Activated naive CD4-positive, alpha-beta T cell treated with anti-CD3 and anti-CD28 coated beads, Interleukin-2, amount 10 ng/mL, durations not matched to agents 7 days and 5 days (primary cell): ENCODE data around the gene MAPK1IP1L.
A peak's percentile ranks its signal among the peaks of the same experiment; 100 is the strongest.
"Not testable (repeated sequence)": the region's sequence is repeated elsewhere in the genome, so short reads cannot be mapped to it uniquely, and the experiment has no call there.

ENCODE experiments used
- CTCF ChIA-PET: fragments of 350-600 bp; sonication (Branson Sonifier 250); formaldehyde crosslinking; loops from one replicate; lab custom pipeline; 2021; ENCODE audit warnings: antibody characterized with exemption; lab: Charles Lee
- DNase-seq: peaks from one replicate; pipeline ENCODE4 v3.0.0-alpha.2; 2020
- H3K27ac Mint-ChIP-seq: one replicate; pipeline ENCODE4 v1.8.0; 2021; ENCODE audit warnings: mild to moderate bottlenecking, moderate library complexity, mixed read lengths
- H3K27me3 Mint-ChIP-seq: one replicate; pipeline ENCODE4 v1.8.0; 2021; ENCODE audit warnings: mild to moderate bottlenecking, mixed read lengths
- H3K36me3 Mint-ChIP-seq: one replicate; pipeline ENCODE4 v1.8.0; 2021; ENCODE audit warnings: mixed read lengths
- H3K4me1 Mint-ChIP-seq: one replicate; pipeline ENCODE4 v1.8.0; 2021; ENCODE audit warnings: mixed read lengths
- H3K4me3 Mint-ChIP-seq: one replicate; pipeline ENCODE4 v1.8.0; 2021; ENCODE audit warnings: mild to moderate bottlenecking, moderate library complexity, mixed read lengths
- H3K9me3 Mint-ChIP-seq: one replicate; pipeline ENCODE4 v1.8.0; 2021; ENCODE audit warnings: mixed read lengths

The MAPK1IP1L gene

DNA sequence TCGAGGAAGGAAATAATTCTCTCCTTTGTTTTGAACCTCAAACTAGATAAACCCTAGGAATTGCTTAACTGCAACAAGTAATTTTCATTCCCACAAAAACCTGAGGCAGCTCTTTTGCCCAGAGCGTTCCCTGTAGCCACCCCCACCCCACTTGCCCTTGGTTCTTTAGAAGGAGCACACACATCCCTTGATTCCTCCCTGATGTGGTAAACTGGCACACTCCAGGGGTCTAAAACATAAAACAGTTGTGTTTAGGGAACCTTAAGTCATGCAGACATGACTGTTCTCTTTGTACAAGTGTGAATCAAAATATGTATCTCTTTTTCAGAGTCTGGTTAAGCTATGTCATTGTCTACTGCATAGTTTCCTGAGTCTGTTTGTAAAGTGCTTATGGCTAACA lies 14.0 kb downstream of the MAPK1IP1L start:
- DNase-seq, result no peak
- CTCF ChIA-PET, result interaction anchor here (1.3 to 2.1 kb wide), 2 partner anchors 14 to 15 kb away, joined by 3 to 9 read pairs; partner anchors contain the start of gene MAPK1IP1L
- H3K27ac Mint-ChIP-seq, result no peak overlapping the region
- peaks cover 54% of the 10 kb centered on the region for H3K36me3 Mint-ChIP-seq
- H3K9me3 Mint-ChIP-seq, result no peaks in the 10 kb centered on the region
- peaks cover 4% of the 10 kb centered on the region for H3K4me1 Mint-ChIP-seq
- no peaks in the 10 kb centered on the region for H3K27me3 Mint-ChIP-seq
- H3K4me3 Mint-ChIP-seq, result no peak overlapping the region

DNA sequence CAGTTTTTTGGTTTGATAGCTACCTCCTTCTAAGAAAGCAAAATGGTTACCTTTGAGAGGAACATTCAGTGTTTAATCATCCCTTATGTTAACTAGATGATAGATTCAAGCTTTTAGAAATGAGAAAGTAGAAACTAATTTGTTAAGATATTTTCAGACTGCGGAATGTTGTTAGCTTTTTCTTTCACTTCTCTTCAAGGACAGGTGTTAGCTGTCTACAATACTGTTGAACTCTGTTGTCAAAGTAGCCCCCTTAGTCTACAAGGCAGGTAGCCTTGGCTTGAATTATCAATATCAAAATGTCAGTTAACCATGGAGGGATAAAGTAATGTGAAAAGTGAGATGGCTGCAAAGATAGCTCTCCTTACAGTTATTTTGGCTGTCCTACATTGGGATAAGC lies 14.8 kb downstream of the MAPK1IP1L start:
- Mint-ChIP-seq H3K4me1 (peaks cover 6% of the 10 kb centered on the region), H3K27ac (no peak overlapping the region)
- CTCF ChIA-PET, result interaction anchor here (0.6 to 2.1 kb wide), 4 partner anchors 12 to 28 kb away, joined by 3 to 9 read pairs (median 3); partner anchors contain the start of gene MAPK1IP1L

DNA sequence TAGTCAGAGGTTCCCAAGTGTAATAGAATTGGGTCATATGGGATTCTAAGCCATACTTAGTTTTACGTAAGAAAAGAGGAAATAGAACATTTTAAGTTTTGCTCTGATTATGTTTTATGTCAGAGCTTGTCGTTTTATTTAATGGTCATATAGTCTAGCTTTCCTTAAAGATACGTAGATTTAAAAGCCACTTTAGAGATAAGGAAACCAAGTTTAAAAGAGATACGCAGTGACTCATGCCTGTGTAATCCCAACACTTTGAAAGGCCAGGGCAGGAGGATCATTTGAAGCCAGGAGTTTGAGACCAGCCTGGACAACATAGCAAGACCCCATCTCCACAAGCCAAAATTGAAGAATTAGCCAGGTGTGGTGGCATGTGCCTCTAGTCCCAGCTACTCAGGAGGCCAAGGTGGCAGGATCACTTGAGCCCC lies 19.5 kb downstream of the MAPK1IP1L start:
- H3K27me3 Mint-ChIP-seq, result no peaks in the 10 kb centered on the region
- no peak overlapping the region for H3K27ac Mint-ChIP-seq
- H3K4me3 Mint-ChIP-seq, result no peak overlapping the region
- DNase-seq, result no peak
- H3K36me3 Mint-ChIP-seq, result peaks cover 15% of the 10 kb centered on the region
- CTCF ChIA-PET, result interaction anchor here (0.9 to 1.2 kb wide), 2 partner anchors 19 to 20 kb away, joined by 3 read pairs; no protein-coding TSS in a partner anchor
- H3K4me1 Mint-ChIP-seq, result peaks cover 28% of the 10 kb centered on the region
- H3K9me3 Mint-ChIP-seq, result no peaks in the 10 kb centered on the region

More for the DNA sequence above, 14.8 kb downstream of the MAPK1IP1L start:
- no peak for DNase-seq
- H3K27me3 Mint-ChIP-seq, result no peaks in the 10 kb centered on the region
- no peak overlapping the region for H3K4me3 Mint-ChIP-seq
- H3K36me3 Mint-ChIP-seq, result peaks cover 49% of the 10 kb centered on the region
- no peaks in the 10 kb centered on the region for H3K9me3 Mint-ChIP-seq

GRCh38 chr14:55071870-55072640 lies 20.6 kb downstream of the MAPK1IP1L start:
- H3K27me3 Mint-ChIP-seq, result no peaks in the 10 kb centered on the region
- H3K36me3 Mint-ChIP-seq, result peaks cover 9% of the 10 kb centered on the region
- peaks cover 28% of the 10 kb centered on the region for H3K4me1 Mint-ChIP-seq
- CTCF ChIA-PET, result interaction anchor here (0.9 to 1.9 kb wide), 2 partner anchors 21 to 47 kb away, joined by 3 to 9 read pairs; partner anchors contain the start of gene MAPK1IP1L
- no peak for DNase-seq
- no peaks in the 10 kb centered on the region for H3K9me3 Mint-ChIP-seq
- no peak overlapping the region for H3K4me3 Mint-ChIP-seq
- H3K27ac Mint-ChIP-seq, result no peak overlapping the region

DNA sequence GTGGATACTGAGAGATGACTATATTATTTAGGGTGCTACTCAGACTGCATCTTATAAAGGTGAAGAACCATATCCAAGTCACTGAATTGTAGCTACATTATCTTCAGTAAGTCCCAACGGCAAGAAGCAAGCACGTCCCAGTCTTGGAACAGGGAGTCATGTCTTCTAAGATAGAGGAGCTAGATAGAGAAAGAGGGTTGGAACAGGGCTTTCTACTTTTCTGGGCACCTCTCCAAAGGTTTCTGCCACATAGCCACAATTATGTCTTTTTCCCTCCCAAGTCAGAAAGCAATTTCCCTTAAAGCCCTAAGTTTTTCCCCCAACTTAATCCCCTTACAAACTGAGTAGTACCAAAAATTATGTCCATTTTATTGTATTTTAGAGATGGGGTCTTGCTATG lies 22.4 kb downstream of the MAPK1IP1L start:
- Mint-ChIP-seq H3K27me3 (no peaks in the 10 kb centered on the region), H3K4me3 (no peak overlapping the region), H3K4me1 (peaks cover 28% of the 10 kb centered on the region), H3K9me3 (no peaks in the 10 kb centered on the region), H3K36me3 (peaks cover 2% of the 10 kb centered on the region), H3K27ac (no peak overlapping the region)
- CTCF ChIA-PET, result interaction anchor here (1.9 kb wide), 1 partner anchor 22 kb away, joined by 9 read pairs; the partner anchor contains the start of gene MAPK1IP1L
- no peak for DNase-seq

DNA sequence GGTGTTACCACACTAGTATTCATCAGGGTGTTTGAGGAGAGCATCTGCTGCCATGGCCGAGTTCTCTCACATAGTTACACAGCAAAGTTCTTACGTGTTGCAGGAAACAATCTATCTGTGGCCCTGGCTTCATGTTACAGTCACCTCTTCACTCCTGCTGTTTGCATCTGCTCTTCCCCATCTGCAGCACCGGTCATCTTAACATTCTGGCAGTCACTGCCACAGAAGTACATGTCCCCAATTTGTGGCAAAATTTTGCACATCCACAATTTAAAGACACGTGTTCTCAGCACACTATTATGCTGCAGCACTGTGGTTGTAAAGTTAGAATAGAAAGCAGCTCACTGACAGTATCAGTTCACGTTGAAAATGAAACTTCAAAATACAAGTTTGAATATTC lies 23.2 kb downstream of the MAPK1IP1L start:
- Mint-ChIP-seq H3K4me1 (peaks cover 28% of the 10 kb centered on the region), H3K36me3 (peaks cover 2% of the 10 kb centered on the region), H3K9me3 (no peaks in the 10 kb centered on the region), H3K27ac (peak overlapping the region; percentile 63), H3K4me3 (no peak overlapping the region), H3K27me3 (no peaks in the 10 kb centered on the region)
- DNase-seq, result no peak
- CTCF ChIA-PET, result no interaction called here

GRCh38 chr14:55075628-55076175 lies 24.3 kb downstream of the MAPK1IP1L start:
- H3K4me1 Mint-ChIP-seq, result peaks cover 28% of the 10 kb centered on the region
- H3K27ac Mint-ChIP-seq, result no peak overlapping the region
- H3K36me3 Mint-ChIP-seq, result peaks cover under 1% of the 10 kb centered on the region
- H3K27me3 Mint-ChIP-seq, result no peaks in the 10 kb centered on the region
- H3K9me3 Mint-ChIP-seq, result no peaks in the 10 kb centered on the region
- CTCF ChIA-PET, result no interaction called here
- no peak for DNase-seq
- no peak overlapping the region for H3K4me3 Mint-ChIP-seq

- CTCF ChIA-PET, result interaction anchor here (0.9 to 1.2 kb wide), 3 partner anchors 11 to 84 kb away, joined by 3 read pairs; no protein-coding TSS in a partner anchor
- Mint-ChIP-seq H3K4me3 (no peak overlapping the region), H3K9me3 (no peaks in the 10 kb centered on the region), H3K4me1 (peaks cover 13% of the 10 kb centered on the region), H3K27ac (no peak overlapping the region), H3K27me3 (no peaks in the 10 kb centered on the region), H3K36me3 (no peaks in the 10 kb centered on the region)
- DNase-seq, result no peak
Observed at GRCh38 chr14:55077170-55078151, 26.0 kb downstream of the MAPK1IP1L start.

DNA sequence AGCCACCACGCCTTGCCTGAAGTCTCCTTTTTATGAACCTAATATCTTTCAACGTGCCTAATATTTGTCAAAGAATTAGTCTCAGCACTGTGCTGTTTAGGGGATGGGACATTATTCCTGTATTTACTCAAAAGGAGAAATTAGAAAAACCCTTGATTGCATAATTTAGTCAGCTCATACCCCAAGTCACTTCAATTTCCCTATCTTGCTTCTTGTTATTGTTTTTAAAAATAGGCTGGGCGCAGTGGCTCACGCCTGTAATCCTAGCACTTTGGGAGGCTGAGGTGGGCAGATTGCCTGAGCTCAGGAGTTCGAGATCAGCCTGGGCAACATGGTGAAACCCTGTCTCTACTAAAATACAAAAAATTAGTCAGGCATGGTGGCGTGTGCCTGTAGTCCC lies 28.5 kb downstream of the MAPK1IP1L start:
- not testable (repeated sequence) for H3K27me3 Mint-ChIP-seq, H3K4me1 Mint-ChIP-seq, H3K4me3 Mint-ChIP-seq, DNase-seq, H3K27ac Mint-ChIP-seq, H3K36me3 Mint-ChIP-seq, H3K9me3 Mint-ChIP-seq
- CTCF ChIA-PET, result interaction anchor here (1.0 to 1.6 kb wide), 3 partner anchors 15 to 81 kb away, joined by 3 read pairs; partner anchors contain the start of gene MAPK1IP1L

- CTCF ChIA-PET, result interaction anchor here (0.6 to 0.8 kb wide), 2 partner anchors 75 to 76 kb away, joined by 3 to 4 read pairs; no protein-coding TSS in a partner anchor
- Mint-ChIP-seq H3K4me3 (no peak overlapping the region), H3K27ac (no peak overlapping the region), H3K27me3 (peaks cover 17% of the 10 kb centered on the region), H3K4me1 (peaks cover 2% of the 10 kb centered on the region), H3K9me3 (no peaks in the 10 kb centered on the region), H3K36me3 (no peaks in the 10 kb centered on the region)
- DNase-seq, result no peak
Observed at GRCh38 chr14:55084401-55085059, 33.1 kb downstream of the MAPK1IP1L start.

- CTCF ChIA-PET, result interaction anchor here (0.6 to 0.8 kb wide), 2 partner anchors 74 to 76 kb away, joined by 3 to 4 read pairs; no protein-coding TSS in a partner anchor
- H3K9me3 Mint-ChIP-seq, result no peaks in the 10 kb centered on the region
- no peaks in the 10 kb centered on the region for H3K36me3 Mint-ChIP-seq
- H3K27me3 Mint-ChIP-seq, result peaks cover 17% of the 10 kb centered on the region
- no peak overlapping the region for H3K4me3 Mint-ChIP-seq
- H3K27ac Mint-ChIP-seq, result no peak overlapping the region
- no peak for DNase-seq
- H3K4me1 Mint-ChIP-seq, result peaks cover 3% of the 10 kb centered on the region
Observed at GRCh38 chr14:55085060-55085660, 33.7 kb downstream of the MAPK1IP1L start.

DNA sequence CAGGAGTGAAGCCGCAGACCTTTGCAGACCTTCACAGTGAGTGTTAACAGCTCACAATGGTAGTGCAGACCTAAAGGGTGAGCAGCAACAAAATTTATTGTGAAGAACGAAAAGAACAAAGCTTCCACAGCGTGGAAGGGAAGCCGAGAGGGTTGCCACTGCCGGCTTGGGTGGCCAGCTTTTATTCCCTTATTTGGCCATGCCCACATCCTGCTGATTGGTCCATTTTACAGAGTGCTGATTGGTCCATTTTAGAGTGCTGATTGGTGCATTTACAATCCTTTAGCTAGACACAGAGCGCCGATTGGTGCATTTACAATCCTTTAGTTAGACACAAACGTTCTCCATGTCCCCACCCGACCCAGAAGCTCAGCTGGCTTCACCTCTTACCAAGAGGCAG lies 35.5 kb downstream of the MAPK1IP1L start:
- Mint-ChIP-seq H3K36me3 (no peaks in the 10 kb centered on the region), H3K4me1 (peaks cover 7% of the 10 kb centered on the region), H3K27ac (no peak overlapping the region), H3K9me3 (no peaks in the 10 kb centered on the region), H3K27me3 (peaks cover 17% of the 10 kb centered on the region), H3K4me3 (no peak overlapping the region)
- CTCF ChIA-PET, result interaction anchor here (0.7 to 4.4 kb wide), 3 partner anchors 69 to 173 kb away, joined by 3 to 35 read pairs (median 5); no protein-coding TSS in a partner anchor
- no peak for DNase-seq

GRCh38 chr14:55088356-55088755 lies 36.9 kb downstream of the MAPK1IP1L start:
- DNase-seq, result no peak
- Mint-ChIP-seq H3K4me3 (no peak overlapping the region), H3K36me3 (no peaks in the 10 kb centered on the region), H3K4me1 (peaks cover 20% of the 10 kb centered on the region), H3K27ac (no peak overlapping the region), H3K9me3 (no peaks in the 10 kb centered on the region), H3K27me3 (peaks cover 17% of the 10 kb centered on the region)
- CTCF ChIA-PET, result interaction anchor here (0.8 to 4.4 kb wide), 7 partner anchors 10 to 322 kb away, joined by 3 to 35 read pairs (median 3); no protein-coding TSS in a partner anchor
